PFSK-1 (cell line): Measurements from ENCODE around the gene TBCD.

ENCODE experiments used
- FOXP2 ChIP-seq: optimal IDR thresholded peaks from 2 replicates; pipeline ENCODE3; 2011; ENCODE audit warnings: borderline replicate concordance, control low read depth, inconsistent platforms; ENCODE audit not compliant: insufficient read depth; ENCODE audit errors: extremely low read length, extremely low read depth
- POLR2AphosphoS5 ChIP-seq: IDR thresholded peaks from 2 replicates; pipeline ENCODE4 v1.6.1; 2012; ENCODE audit warnings: low read depth, mild to moderate bottlenecking, control low read depth, low read length, moderate library complexity
- REST ChIP-seq, 2 experiments: IDR thresholded peaks; 2 replicates each; pipeline versions ENCODE4 v1.6.1 to v1.8.0; 2011 to 2012; ENCODE audit warnings: low read depth in 2 of 2, low read length in 2 of 2, control low read depth in 1 of 2, inconsistent platforms in 1 of 2, mild to moderate bottlenecking in 1 of 2, moderate library complexity in 1 of 2; ENCODE audit not compliant: insufficient read depth in 1 of 2
- SIN3A ChIP-seq: IDR thresholded peaks from 2 replicates; pipeline ENCODE4 v1.6.1; 2012; ENCODE audit warnings: mild to moderate bottlenecking, low read length, moderate library complexity, borderline replicate concordance; ENCODE audit not compliant: insufficient read depth
- TAF1 ChIP-seq: IDR thresholded peaks from 2 replicates; pipeline ENCODE4 v1.6.1; 2012; ENCODE audit warnings: low read length, control low read depth, borderline replicate concordance; ENCODE audit not compliant: insufficient read depth

The TBCD gene

DNA sequence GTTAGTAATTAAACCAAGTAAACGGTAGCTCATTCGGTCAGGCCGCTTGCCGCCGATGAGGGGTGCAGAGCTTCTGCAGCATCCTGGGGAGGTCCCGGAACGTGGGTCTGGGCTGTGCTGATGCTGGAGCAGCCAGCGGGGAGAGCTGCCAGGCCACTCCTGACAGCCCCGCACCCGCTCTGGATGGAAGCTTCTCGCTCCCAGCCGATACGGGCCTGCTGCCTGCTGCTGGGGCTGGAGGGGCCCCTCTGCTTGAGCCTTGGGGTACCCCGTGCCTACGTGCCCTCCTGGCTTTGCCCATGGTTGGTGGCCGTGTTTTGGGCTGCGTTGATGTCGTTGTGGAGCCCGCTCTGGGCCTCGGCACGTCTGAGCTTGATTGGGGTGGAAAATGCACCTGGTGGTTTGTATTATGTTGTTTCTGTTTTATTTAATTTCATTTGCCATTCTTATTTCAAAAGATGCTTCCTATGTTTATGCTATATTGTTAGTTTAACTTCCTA, 129.5 kb downstream of the TBCD start:
- TF ChIP-seq POLR2AphosphoS5: no peak
- TF ChIP-seq TAF1: no peak
- no peak for TF ChIP-seq REST (IDR thresholded peaks at IDR 0.05; ENCODE audit: insufficient read depth in 1 of 2, low read depth in 2 of 2, low read length in 2 of 2)
- TF ChIP-seq SIN3A: no peak
- no peak for TF ChIP-seq FOXP2

DNA sequence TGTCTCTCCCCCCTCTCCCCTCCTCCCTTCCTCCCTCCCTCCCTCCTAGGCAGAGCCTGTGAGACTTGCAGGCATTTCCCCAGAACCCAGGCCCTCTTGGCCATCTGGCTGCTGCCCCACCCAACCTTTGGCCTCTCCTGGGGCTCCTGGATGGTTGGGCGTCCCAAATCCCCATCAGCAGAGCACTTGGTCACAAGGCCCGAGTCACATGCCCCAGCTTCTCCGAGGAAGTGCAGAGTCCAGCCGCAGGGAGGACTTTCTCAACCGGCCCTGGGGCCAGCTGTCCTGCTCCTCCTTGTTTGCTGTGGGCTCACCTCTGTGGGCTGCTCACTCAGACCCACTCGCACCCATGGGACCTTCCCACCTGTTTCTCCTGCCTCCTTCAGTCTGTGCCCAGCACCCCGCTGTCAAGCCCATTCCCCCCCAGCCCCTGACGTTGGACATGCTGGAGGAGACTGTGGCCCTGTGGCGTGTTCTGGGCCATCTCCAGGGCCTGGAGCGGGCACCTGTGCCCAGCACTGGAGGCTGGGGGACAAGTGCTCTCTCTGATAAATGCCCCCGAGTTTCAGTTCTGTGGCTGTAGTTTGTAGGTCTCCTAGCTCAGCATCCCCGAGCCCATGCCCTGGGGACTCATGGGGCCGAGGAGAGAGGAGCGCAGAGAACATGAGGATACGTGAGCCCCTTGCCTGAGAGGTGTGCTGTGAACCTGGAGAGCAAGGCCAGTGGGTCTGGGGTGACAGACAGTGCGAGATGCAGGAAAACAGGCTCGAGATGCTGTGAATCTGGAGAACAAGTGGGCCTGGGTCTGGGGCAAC, 130.2 kb downstream of the TBCD start:
- TF ChIP-seq REST (IDR thresholded peaks at IDR 0.05; ENCODE audit: insufficient read depth in 1 of 2, low read depth in 2 of 2, low read length in 2 of 2): no peak
- TF ChIP-seq FOXP2: no peak
- no peak for TF ChIP-seq SIN3A
- no peak for TF ChIP-seq TAF1
- TF ChIP-seq POLR2AphosphoS5: no peak

DNA sequence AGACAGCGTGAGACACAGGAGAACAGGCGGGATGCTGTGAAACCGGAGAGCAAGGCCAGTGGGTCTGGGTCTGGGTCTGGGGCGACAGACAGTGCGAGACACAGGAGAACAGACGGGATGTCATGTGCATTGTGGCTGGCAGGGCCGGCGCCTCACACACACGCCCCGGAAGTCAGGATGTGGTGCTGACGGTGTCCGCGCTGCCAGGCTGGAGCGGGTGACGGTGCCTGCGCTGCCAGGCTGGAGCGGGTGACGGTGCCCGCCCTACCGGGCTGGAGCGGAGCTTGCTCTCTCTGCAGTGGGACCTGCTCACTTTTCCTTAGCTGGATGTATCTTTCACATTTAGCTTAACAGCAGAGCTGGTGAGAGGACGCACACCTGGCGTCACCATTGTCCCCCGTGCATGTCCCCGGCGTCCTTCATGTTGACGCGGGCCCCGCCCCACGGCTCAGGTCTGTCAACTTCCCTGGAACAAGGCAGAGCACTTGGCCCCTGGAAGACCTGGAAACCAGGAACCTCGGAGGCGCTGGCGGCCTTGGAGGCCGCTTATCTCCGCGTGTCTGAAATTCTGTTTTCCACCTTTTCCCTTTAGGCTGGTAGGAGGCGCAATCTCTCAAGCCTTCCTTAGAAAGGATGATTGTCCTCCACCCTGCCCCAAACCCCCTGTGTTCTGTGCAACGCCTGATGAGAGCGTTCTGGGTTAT, 131.0 kb downstream of the TBCD start:
- TF ChIP-seq POLR2AphosphoS5 (no peak), TAF1 (no peak), REST (IDR thresholded peaks at IDR 0.05; ENCODE audit: insufficient read depth in 1 of 2, low read depth in 2 of 2, low read length in 2 of 2) (no peak), SIN3A (no peak), FOXP2 (no peak)

GRCh38 chr17:82883419-82884031, 131.7 kb downstream of the TBCD start:
- TF ChIP-seq REST (IDR thresholded peaks at IDR 0.05; ENCODE audit: insufficient read depth in 1 of 2, low read depth in 2 of 2, low read length in 2 of 2) (no peak), SIN3A (no peak), TAF1 (no peak), POLR2AphosphoS5 (no peak), FOXP2 (no peak)
